ENCODE results near the gene ACTL7B.

DNA sequence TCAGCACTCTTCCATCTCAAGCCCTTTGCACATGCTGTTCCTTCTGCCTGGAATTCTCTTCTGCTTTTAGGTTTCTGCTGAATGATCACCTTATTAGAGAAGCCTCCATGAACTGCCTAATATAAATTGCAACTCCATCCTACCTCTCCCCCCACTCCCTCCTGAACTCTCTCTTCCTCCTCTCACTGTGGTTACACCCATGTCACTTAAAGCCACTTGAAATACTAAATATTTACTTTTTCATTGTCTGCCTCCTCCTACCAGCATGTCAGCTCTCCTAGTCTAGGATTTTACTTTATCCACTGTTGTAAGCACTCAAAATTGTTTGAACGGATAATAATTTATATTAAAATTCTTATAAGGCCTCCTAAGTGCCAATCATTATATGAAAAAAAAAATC lies 43.8 kb downstream of the ACTL7B start:
- TF ChIP-seq, protein P1, sequence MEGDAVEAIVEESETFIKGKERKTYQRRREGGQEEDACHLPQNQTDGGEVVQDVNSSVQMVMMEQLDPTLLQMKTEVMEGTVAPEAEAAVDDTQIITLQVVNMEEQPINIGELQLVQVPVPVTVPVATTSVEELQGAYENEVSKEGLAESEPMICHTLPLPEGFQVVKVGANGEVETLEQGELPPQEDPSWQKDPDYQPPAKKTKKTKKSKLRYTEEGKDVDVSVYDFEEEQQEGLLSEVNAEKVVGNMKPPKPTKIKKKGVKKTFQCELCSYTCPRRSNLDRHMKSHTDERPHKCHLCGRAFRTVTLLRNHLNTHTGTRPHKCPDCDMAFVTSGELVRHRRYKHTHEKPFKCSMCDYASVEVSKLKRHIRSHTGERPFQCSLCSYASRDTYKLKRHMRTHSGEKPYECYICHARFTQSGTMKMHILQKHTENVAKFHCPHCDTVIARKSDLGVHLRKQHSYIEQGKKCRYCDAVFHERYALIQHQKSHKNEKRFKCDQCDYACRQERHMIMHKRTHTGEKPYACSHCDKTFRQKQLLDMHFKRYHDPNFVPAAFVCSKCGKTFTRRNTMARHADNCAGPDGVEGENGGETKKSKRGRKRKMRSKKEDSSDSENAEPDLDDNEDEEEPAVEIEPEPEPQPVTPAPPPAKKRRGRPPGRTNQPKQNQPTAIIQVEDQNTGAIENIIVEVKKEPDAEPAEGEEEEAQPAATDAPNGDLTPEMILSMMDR (IDR thresholded peaks at IDR 0.05; ENCODE audit: low read depth, low read length, poor library complexity, severe bottlenecking), result no peak
- TF ChIP-seq EZH2phosphoT487 (IDR thresholded peaks at IDR 0.05; ENCODE audit: borderline replicate concordance, low read length), result no peak
